HepG2 (cell line): ENCODE measurements around the gene MORN1. TPM values are rescaled to one million over a fixed set of nuclear protein-coding genes. Genes with fewer than 3 reads are reported as not detected.

Experiments
- ATAC-seq: fragments of 200-7000 bp; cut with Tn5 transposase; 3 replicates; pipeline ENCODE4 v1.9.1; 2020; ENCODE audit warnings: mild to moderate bottlenecking, moderate library complexity
- BruUV-seq: library from RNA; stranded (reverse); fragments of 400-500 nt; replicated peaks from 2 replicates; lab custom pipeline; 2021; lab: Mats Ljungman, UMichigan
- CTCF ChIA-PET: fragments of 300-600 bp; formaldehyde crosslinking; extraction: SDS; loops from one replicate; lab custom pipeline; 2021; ENCODE audit warnings: low total read pairs, inconsistent platforms, low intra/inter-chr PET ratio; lab: Yijun Ruan, JAX
- POLR2A ChIA-PET: fragments of 350-600 bp; sonication (Branson Sonifier 250); formaldehyde crosslinking; loops from one replicate; lab custom pipeline; 2020; ENCODE audit warnings: antibody characterized with exemption, inconsistent platforms; lab: Yijun Ruan, JAX
- DNase-seq: peaks from one replicate; pipeline ENCODE4 v3.0.0-alpha.2; 2015; ENCODE audit warnings: low spot score
- FAIRE-seq: peaks from 3 replicates; lab custom pipeline; 2011; peaks lifted over from hg19 to GRCh38; lab: Jason Lieb, UNC
- H2AFZ ChIP-seq: one replicate; pipeline ENCODE4 v1.6.1; 2011; ENCODE audit warnings: low read length, inconsistent platforms
- H3K27ac ChIP-seq: fragments of 300-600 bp; 3 replicates; pipeline ENCODE4 v1.8.0; 2011; ENCODE audit warnings: mixed run types, mild to moderate bottlenecking, mixed read lengths, low read length, inconsistent platforms; ENCODE audit not compliant: insufficient read depth; ENCODE audit errors: extremely low read length
- H3K27me3 ChIP-seq, 2 experiments: fragments of 200-600 bp in 1 of 2; 2 replicates in 1 of 2; 3 replicates in 1 of 2; pipeline versions ENCODE4 v1.6.0 to v1.8.0; 2011; ENCODE audit warnings: low read length in 2 of 2, mild to moderate bottlenecking in 2 of 2, moderate library complexity in 2 of 2, inconsistent platforms in 1 of 2; ENCODE audit not compliant: insufficient read depth in 2 of 2, control insufficient read depth in 1 of 2
- H3K36me3 ChIP-seq, 2 experiments: fragments of 200-600 bp in 1 of 2; replicated peaks in 1 of 2; 2 replicates in 1 of 2; 3 replicates in 1 of 2; pipeline versions ENCODE4 v1.5.1 to v1.8.0; 2011; ENCODE audit warnings: low read length in 2 of 2, inconsistent platforms in 1 of 2; ENCODE audit not compliant: insufficient read depth in 2 of 2, control insufficient read depth in 1 of 2
- H3K4me1 ChIP-seq: 2 replicates; pipeline ENCODE4 v1.5.1; 2012; ENCODE audit warnings: low read length, inconsistent platforms; ENCODE audit not compliant: insufficient read depth
- H3K4me2 ChIP-seq: 2 replicates; pipeline ENCODE4 v1.6.0; 2011; ENCODE audit warnings: low read depth, low read length, inconsistent platforms
- H3K4me3 ChIP-seq, 3 experiments: fragments of 200-600 bp in 1 of 3; sonication (generic), shearing (Covaris generic) in 1 of 3; replicated peaks in 1 of 3; 2 replicates each; pipeline ENCODE4 v1.5.1; 2011 to 2016; ENCODE audit warnings: low read length in 3 of 3, inconsistent platforms in 2 of 3, low read depth in 2 of 3, mild to moderate bottlenecking in 2 of 3, control low read depth in 1 of 3, mixed read lengths in 1 of 3; ENCODE audit not compliant: insufficient read depth in 1 of 3
- H3K79me2 ChIP-seq: one replicate; pipeline ENCODE4 v1.6.1; 2011; ENCODE audit warnings: low read length, inconsistent platforms; ENCODE audit not compliant: insufficient read depth
- H3K9ac ChIP-seq: 2 replicates; pipeline ENCODE4 v1.6.0; 2011; ENCODE audit warnings: mild to moderate bottlenecking, low read depth, low read length, inconsistent platforms; ENCODE audit not compliant: insufficient read depth
- H3K9me3 ChIP-seq: 2 replicates; pipeline ENCODE4 v1.5.1; 2012; ENCODE audit warnings: mild to moderate bottlenecking, low read length
- H4K20me1 ChIP-seq: 2 replicates; pipeline ENCODE4 v1.6.0; 2011; ENCODE audit warnings: inconsistent platforms, mild to moderate bottlenecking, low read length, moderate library complexity; ENCODE audit not compliant: insufficient read depth
- AGO2 ChIP-seq: fragments of 200-400 bp; formaldehyde crosslinking; optimal IDR thresholded peaks from 2 replicates; pipeline ENCODE3; 2017; ENCODE audit warnings: mild to moderate bottlenecking, low read depth, low read length, moderate library complexity
- NFE2 ChIP-seq: sonication (generic); formaldehyde crosslinking; IDR thresholded peaks from 2 replicates; pipeline ENCODE4 v1.4.0; 2020; ENCODE audit warnings: missing genetic modification reagents
- PHB2 ChIP-seq: fragments of 450-650 bp; IDR thresholded peaks from 2 replicates; pipeline ENCODE4 v1.6.1; 2018; ENCODE audit not compliant: partially characterized antibody
- POGK ChIP-seq: sonication (generic); formaldehyde crosslinking; conservative IDR thresholded peaks from 2 replicates; pipeline ENCODE4 v1.8.0; 2022; ENCODE audit warnings: mild to moderate bottlenecking, moderate library complexity, missing genetic modification reagents
- SNRNP70 ChIP-seq: fragments of 200-400 bp; formaldehyde crosslinking; IDR thresholded peaks from 2 replicates; pipeline ENCODE4 v1.6.1; 2017; ENCODE audit warnings: mild to moderate bottlenecking, low read depth, low read length, moderate library complexity
- ZNF550 ChIP-seq: sonication (generic); formaldehyde crosslinking; IDR thresholded peaks from 2 replicates; pipeline ENCODE4 v1.4.0; 2020; ENCODE audit warnings: mild to moderate bottlenecking, missing genetic modification reagents, borderline replicate concordance
- ZNF780A ChIP-seq: sonication (generic); formaldehyde crosslinking; IDR thresholded peaks from 2 replicates; pipeline ENCODE4 v1.8.0; 2022; ENCODE audit warnings: mild to moderate bottlenecking, missing genetic modification reagents, moderate library complexity
- WGBS: methylation state at CpG from one replicate; pipeline ENCODE4 v1.1.6; 2017; ENCODE audit warnings: low lambda C conversion rate; 5-methylcytosine and 5-hydroxymethylcytosine counted together
- in situ Hi-C: cut with HindIII; loops from 2 replicates; pipeline ENCODE4 v1.10.0; 2017; ENCODE audit warnings: low pct_unique_long_range_greater_than_20kb; ENCODE audit not compliant: extremely low pct_ligation_motif_present
- intact Hi-C: fragments of 100-400 bp; cut with micrococcal nuclease; formaldehyde crosslinking; loops from one replicate; pipeline ENCODE4 v1.10.0; 2022; ENCODE audit not compliant: unreplicated experiment
- polyA plus RNA-seq, 8 experiments: library from polyadenylated mRNA; depleted of rRNA in 3 of 8; stranded (reverse) in 7 of 8; unstranded in 1 of 8; fragments of >200 nt; fragmentation: Illumina TruSeq in 4 of 8; extraction: Trizol in 4 of 8; gene quantifications; 2 replicates each; pipeline versions ENCODE4 v1.2.1 to v1.2.3, GENCODE V29; 2011 to 2016; ENCODE audit warnings: low read depth in 4 of 8, missing spikeins in 1 of 8, mixed read lengths in 1 of 8; ENCODE audit not compliant: insufficient read depth in 1 of 8
- total RNA-seq, 5 experiments: library from RNA; depleted of rRNA; stranded (reverse); fragments of >200 nt; fragmentation: Illumina TruSeq; extraction: Trizol; gene quantifications; 2 replicates each; pipeline ENCODE4 v1.2.3, GENCODE V29; 2016; ENCODE audit warnings: low read depth in 1 of 5

The MORN1 gene
- total and polyA plus RNA-seq, 2 of the 13 experiments (the other 11 are each of a cell fraction or from before 2014, with no cell fraction given): 3.1 to 6.5 TPM

GRCh38 chr1:2279210-2279639 lies 112.1 kb downstream of the MORN1 start:
- peaks cover 5 to 19% of the 10 kb centered on the region in 2 experiments; a peak in 3 of 5 replicates for H3K36me3 ChIP-seq
- H4K20me1 ChIP-seq: peaks cover 37% of the 10 kb centered on the region
- CTCF ChIA-PET: no interaction called here
- FAIRE-seq: no peak
- no peak overlapping the region for H2AFZ ChIP-seq
- TF ChIP-seq ZNF550 (no peak), POGK (no peak), PHB2 (no peak), SNRNP70 (no peak), NFE2 (CRISPR knock-in tag) (no peak), ZNF780A (no peak), AGO2 (peak; percentile 11)
- peaks cover 58% of the 10 kb centered on the region for H3K4me1 ChIP-seq
- no peaks in the 10 kb centered on the region for H3K27me3 ChIP-seq
- H3K4me2 ChIP-seq: no peak overlapping the region
- no peak overlapping the region for H3K4me3 ChIP-seq
- no peak overlapping the region for H3K27ac ChIP-seq
- BruUV-seq: no TSS peak
- 93% methylated on average over 10 of the region's 13 CpGs for WGBS
- in situ Hi-C loops (no loop called here), intact Hi-C loops (no loop called here)
- DNase-seq: no peak
- H3K9me3 ChIP-seq: no peaks in the 10 kb centered on the region
- H3K79me2 ChIP-seq: peaks cover 63% of the 10 kb centered on the region
- no peak overlapping the region for H3K9ac ChIP-seq
- POLR2A ChIA-PET: no interaction called here
- ATAC-seq: no peak
